ENCODE data around the gene ALG13.
"Not testable (repeated sequence)": the region's sequence is repeated elsewhere in the genome, so short reads cannot be mapped to it uniquely, and the experiment has no call there.

The ALG13 gene

DNA sequence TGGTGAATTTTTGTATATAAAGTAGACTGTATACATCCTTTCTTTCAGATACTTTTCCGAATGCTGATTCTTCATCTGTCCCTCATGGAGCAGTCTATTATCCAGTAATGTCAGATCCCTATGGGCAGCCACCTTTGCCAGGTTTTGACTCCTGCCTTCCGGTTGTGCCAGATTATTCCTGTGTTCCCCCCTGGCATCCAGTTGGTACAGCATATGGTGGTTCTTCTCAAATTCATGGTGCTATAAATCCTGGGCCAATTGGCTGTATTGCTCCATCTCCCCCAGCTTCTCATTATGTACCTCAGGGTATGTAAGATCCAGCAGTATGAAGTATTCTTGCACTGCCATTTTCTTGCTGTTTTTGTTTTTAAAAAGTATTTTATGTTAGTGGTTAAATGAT, 78.7 kb downstream of the ALG13 start:
- DNase-seq = no peak

DNA sequence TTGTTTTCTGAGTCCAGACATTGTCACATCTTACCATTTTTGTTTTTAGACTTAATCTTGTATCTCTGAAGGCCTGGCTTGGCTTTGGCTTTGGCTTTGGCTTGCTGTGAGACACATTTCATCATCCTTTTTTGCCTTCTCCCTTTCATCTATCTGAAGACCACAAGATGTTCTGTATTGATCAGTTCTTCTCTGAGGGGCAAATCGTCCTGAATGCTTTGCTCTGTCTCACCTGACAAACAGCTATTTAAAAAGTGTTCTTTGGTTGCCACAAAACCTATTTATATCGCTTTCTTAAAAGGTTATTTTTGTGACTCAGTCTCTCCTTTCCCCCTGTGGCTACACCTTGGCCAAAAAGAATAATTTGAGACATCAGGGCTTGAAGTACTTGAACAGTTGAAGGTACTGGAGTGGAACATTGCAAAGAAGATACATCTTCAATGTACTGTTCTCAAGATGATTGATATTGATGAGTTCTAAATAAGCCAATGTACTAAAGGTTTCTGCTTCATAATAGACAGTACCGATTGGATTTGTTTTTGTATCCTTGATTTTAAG, 80.7 kb downstream of the ALG13 start:
- no peak for DNase-seq

DNA sequence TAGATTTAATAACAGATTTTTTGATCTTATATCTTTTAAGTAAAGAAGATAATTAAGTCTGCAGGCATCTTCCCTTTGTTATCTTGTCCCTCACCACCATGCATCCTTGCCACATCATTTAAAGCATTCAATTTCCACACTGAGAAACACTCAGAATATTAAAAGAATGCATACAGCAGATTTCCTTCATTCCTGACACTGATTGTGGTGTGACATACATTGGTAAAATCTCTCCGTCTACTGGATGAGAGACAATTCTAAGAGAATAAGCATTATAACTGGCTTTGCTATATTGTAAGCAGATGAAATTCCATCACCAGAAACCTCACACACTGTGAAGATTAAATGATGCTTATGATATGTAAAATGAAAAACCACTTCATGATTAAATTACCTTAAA, 97.6 kb downstream of the ALG13 start:
- DNase-seq = no peak

DNA sequence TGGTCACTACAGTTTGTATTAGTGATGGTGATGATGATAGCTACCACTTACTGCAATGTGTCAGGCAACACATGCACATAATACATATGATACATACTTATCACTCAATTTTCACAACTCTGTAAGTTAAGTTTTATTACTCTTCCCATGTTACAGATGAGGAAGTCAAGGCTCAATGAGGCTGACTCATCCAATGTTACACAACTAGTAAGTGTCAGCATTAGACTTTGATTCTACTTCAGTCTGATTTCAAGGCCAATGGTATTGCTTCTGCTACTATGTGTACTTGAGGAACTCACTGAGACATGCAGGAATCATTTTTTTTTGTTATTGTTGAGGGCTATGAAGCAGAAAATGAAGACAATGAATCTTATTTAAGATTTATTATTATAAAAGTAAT, 98.6 kb downstream of the ALG13 start:
- no peak for DNase-seq

DNA sequence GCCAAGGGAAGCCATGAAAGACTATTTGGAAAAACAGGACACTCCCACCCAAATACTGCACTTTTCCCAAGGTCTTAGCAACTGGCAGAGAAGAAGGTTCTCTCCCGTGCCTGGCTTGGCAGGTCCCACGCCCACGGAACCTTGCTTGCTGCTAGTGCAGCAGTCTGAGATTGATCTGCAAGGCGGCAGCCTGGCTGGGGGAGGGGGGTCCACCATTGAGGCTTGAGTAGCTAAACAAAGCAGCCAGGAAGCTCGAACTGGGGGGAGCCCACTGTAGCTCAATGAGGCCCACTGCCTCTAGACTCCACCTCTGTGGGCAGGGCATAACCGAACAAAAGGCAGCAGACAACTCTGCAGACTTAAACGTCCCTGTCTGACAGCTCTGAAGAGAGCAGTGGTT, 103.7 kb downstream of the ALG13 start:
- no peak for DNase-seq

DNA sequence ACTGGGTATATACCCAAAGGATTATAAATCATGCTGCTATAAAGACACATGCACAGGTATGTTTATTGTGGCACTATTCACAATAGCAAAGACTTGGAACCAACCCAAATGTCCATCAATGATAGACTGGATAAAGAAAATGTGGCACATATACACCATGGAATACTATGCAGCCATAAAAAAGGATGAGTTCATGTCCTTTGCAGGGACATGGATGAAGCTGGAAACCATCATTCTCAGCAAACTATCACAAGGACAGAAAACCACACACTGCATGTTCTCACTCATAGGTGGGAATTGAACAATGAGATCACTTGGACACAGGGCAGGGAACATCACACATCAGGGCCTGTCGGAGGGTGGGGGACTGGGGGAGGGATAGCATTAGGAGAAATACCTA, 109.1 kb downstream of the ALG13 start:
- not testable (repeated sequence) for DNase-seq
